Endothelial cell of umbilical vein (primary cell): ENCODE results near the gene FEM1C. TPM values are rescaled to one million over a fixed set of nuclear protein-coding genes. Genes with fewer than 3 reads are reported as not detected.

Experiments
- BruUV-seq: library from RNA; stranded (reverse); fragments of 400-500 nt; replicated peaks from 2 replicates; lab custom pipeline; 2021; lab: Mats Ljungman, UMichigan
- CTCF ChIA-PET: fragments of 300-600, 350-600 bp; sonication (Branson Sonifier 250); formaldehyde crosslinking; loops from one replicate; lab custom pipeline; 2021; ENCODE audit warnings: antibody characterized with exemption, inconsistent platforms; lab: Charles Lee
- POLR2A ChIA-PET: fragments of 300-600, 350-600 bp; sonication (Branson Sonifier 250); formaldehyde crosslinking; loops from one replicate; lab custom pipeline; 2021; ENCODE audit warnings: antibody characterized with exemption, inconsistent platforms; lab: Charles Lee
- DNase-seq: peaks from one replicate; pipeline ENCODE4 v3.0.0-alpha.2; 2011; ENCODE audit warnings: low read depth, low spot score
- FAIRE-seq: peaks from 2 replicates; lab custom pipeline; 2011; peaks lifted over from hg19 to GRCh38; lab: Jason Lieb, UNC
- H2AFZ ChIP-seq: 2 replicates; pipeline ENCODE4 v1.6.0; 2012; ENCODE audit warnings: low read depth, low read length, control low read depth, inconsistent platforms
- H3K27ac ChIP-seq: 2 replicates; pipeline ENCODE4 v1.5.1; 2011; ENCODE audit warnings: low read depth, mild to moderate bottlenecking, control low read depth, low read length, moderate library complexity; ENCODE audit not compliant: insufficient read depth
- H3K27me3 ChIP-seq, 2 experiments: 2 replicates each; pipeline versions ENCODE4 v1.6.0 to v1.6.1; 2011; ENCODE audit warnings: low read length in 2 of 2, mixed read lengths in 1 of 2; ENCODE audit not compliant: control insufficient read depth in 2 of 2, insufficient read depth in 2 of 2
- H3K36me3 ChIP-seq, 2 experiments: 2 replicates in 1 of 2; 3 replicates in 1 of 2; pipeline ENCODE4 v1.5.1; 2011; ENCODE audit warnings: low read length in 2 of 2, mild to moderate bottlenecking in 1 of 2, moderate library complexity in 1 of 2; ENCODE audit not compliant: control insufficient read depth in 2 of 2, insufficient read depth in 2 of 2; ENCODE audit errors: extremely low read depth in 1 of 2
- H3K4me1 ChIP-seq: 3 replicates; pipeline ENCODE4 v1.5.1; 2011; ENCODE audit warnings: mild to moderate bottlenecking, low read length; ENCODE audit not compliant: control insufficient read depth, insufficient read depth; ENCODE audit errors: extremely low read depth
- H3K4me2 ChIP-seq: 2 replicates; pipeline ENCODE4 v1.6.1; 2011; ENCODE audit warnings: low read length, control low read depth, mixed read lengths; ENCODE audit not compliant: insufficient read depth
- H3K4me3 ChIP-seq, 3 experiments: fragments of 200-600 bp in 1 of 3; sonication (generic), shearing (Covaris generic) in 1 of 3; replicated peaks in 1 of 3; 2 replicates each; pipeline ENCODE4 v1.5.1; 2011 to 2016; ENCODE audit warnings: control low read depth in 3 of 3, low read length in 3 of 3, mild to moderate bottlenecking in 2 of 3, inconsistent platforms in 1 of 3, low read depth in 1 of 3, moderate library complexity in 1 of 3; ENCODE audit not compliant: insufficient read depth in 1 of 3
- H3K79me2 ChIP-seq: 2 replicates; pipeline ENCODE4 v1.6.0; 2012; ENCODE audit warnings: low read length, inconsistent platforms; ENCODE audit not compliant: control insufficient read depth, insufficient read depth
- H3K9ac ChIP-seq: replicated peaks from 2 replicates; pipeline ENCODE3; 2011; ENCODE audit warnings: low read length, control low read depth; ENCODE audit not compliant: insufficient read depth; ENCODE audit errors: extremely low read depth
- H3K9me1 ChIP-seq: replicated peaks from 3 replicates; pipeline ENCODE4 v1.6.0; 2011; ENCODE audit warnings: mild to moderate bottlenecking, low read length; ENCODE audit not compliant: control insufficient read depth, insufficient read depth; ENCODE audit errors: extremely low read depth
- H3K9me3 ChIP-seq: replicated peaks from 2 replicates; pipeline ENCODE4 v1.5.1; 2012; ENCODE audit warnings: low read length, inconsistent platforms; ENCODE audit not compliant: control insufficient read depth, insufficient read depth
- H4K20me1 ChIP-seq: replicated peaks from 2 replicates; pipeline ENCODE3; 2011; ENCODE audit warnings: mild to moderate bottlenecking, low read length; ENCODE audit not compliant: control insufficient read depth, insufficient read depth; ENCODE audit errors: extremely low read depth
- EZH2 ChIP-seq: IDR thresholded peaks from 2 replicates; pipeline ENCODE4 v1.6.1; 2012; ENCODE audit warnings: borderline replicate concordance, low read depth, mild to moderate bottlenecking, moderate library complexity, low read length, inconsistent platforms; ENCODE audit not compliant: severe bottlenecking
- FOS ChIP-seq: IDR thresholded peaks from 2 replicates; pipeline ENCODE4 v1.6.1; 2011; ENCODE audit warnings: mild to moderate bottlenecking, low read length, moderate library complexity, borderline replicate concordance; ENCODE audit not compliant: insufficient read depth
- GATA2 ChIP-seq: IDR thresholded peaks from 2 replicates; pipeline ENCODE4 v1.7.0; 2011; ENCODE audit warnings: low read depth, mild to moderate bottlenecking, moderate library complexity, mixed read lengths, low read length; ENCODE audit not compliant: insufficient read length, insufficient read depth
- JUN ChIP-seq: IDR thresholded peaks from 2 replicates; pipeline ENCODE4 v1.6.1; 2011; ENCODE audit warnings: borderline replicate concordance, low read depth; ENCODE audit not compliant: insufficient read length, insufficient read depth
- MYC ChIP-seq: IDR thresholded peaks from one replicate; pipeline ENCODE4 v1.6.1; 2011; ENCODE audit warnings: mild to moderate bottlenecking, low read depth, low read length
- POLR2AphosphoS5 ChIP-seq: IDR thresholded peaks from 2 replicates; pipeline ENCODE4 v1.6.1; 2012; ENCODE audit warnings: low read depth, mild to moderate bottlenecking, control low read depth, low read length, moderate library complexity; ENCODE audit not compliant: insufficient read depth
- dilution Hi-C: fragments of 300-500 bp; cut with MboI; formaldehyde crosslinking; loops from one replicate; pipeline ENCODE4 v1.15.0; 2019; ENCODE audit warnings: low sequenced_read_pairs; ENCODE audit not compliant: extremely low pct_ligation_motif_present
- intact Hi-C: fragments of 100-400 bp; cut with micrococcal nuclease; formaldehyde crosslinking; loops from one replicate; pipeline ENCODE4 v1.10.0; 2022
- polyA plus RNA-seq, 4 experiments: library from polyadenylated mRNA; depleted of rRNA in 3 of 4; stranded (reverse) in 3 of 4; unstranded in 1 of 4; fragments of >200 nt; gene quantifications; 2 replicates each; pipeline versions ENCODE4 v1.2.1 to v1.2.3, GENCODE V29; 2011 to 2012; ENCODE audit warnings: missing spikeins in 1 of 4
- total RNA-seq: library from RNA; stranded (reverse); gene quantifications from 2 replicates; pipeline ENCODE4 v1.2.3, GENCODE V29; 2021

Gene FEM1C
- total and polyA plus RNA-seq, 2 donors (not counting 3 experiments of a cell fraction or from before 2014, with no cell fraction given) = 6.2 to 16.0 TPM

DNA sequence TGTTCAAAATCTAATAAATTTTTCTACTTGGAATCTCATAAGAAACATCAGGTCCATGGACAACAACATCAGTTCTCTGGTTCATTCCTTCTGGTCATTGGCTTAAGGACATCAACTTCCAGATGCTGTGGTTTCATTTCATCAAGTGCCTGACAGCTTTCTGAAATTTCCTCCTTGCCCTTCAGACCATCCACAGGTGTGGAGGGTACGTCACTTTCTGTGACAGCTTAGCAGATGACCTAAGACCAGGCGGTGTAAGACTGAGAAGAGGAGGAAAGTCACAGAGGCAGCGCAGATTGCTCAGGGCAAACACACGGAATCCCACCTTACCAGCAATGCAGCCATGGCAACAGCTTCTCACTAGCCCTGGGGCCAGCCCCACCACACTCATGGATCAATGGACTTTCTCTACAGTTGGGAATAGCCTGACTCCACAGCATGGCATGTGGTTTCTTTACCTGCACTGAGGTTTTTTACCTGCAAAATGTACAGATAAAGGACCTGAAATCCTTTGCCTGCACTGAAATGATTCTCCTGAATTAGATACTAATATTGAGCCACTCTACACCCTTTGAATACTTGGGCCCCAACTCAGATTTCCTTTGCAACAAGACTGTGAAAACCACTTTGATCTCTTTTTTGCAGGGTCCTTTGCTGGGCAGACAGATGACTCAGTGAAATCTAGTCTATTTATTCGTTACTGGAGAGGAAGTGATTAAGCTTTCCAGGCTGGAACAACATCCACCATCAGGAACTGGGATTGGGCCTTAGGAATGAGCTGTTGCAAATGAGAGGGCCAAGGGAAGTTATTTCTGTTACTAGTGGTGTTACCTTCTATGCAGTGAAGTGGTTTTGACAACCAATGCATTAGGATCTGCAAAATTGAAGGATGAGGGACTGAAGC, 30.8 kb upstream of the FEM1C start:
- H3K9me3 ChIP-seq = no peaks in the 10 kb centered on the region

DNA sequence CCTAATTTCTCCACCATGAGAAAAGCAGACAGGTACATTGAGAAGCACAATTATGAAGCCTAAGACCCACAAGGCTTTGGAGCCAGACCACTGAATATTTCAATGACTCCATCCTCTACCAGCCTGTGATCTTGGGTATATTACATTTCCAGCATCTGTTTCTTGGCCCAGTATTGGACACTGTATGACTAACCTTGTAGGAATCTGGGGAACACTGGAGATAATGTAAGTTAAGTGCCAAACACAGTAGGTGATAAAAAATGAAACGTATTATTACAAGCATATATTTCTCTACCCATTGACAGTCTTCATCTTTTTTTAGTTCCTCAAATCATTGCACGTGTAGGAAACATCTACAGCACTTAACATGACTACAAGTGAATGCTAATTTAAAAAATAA, 28.6 kb upstream of the FEM1C start:
- H3K27ac ChIP-seq = no peak overlapping the region
- no peaks in the 10 kb centered on the region for H3K9me3 ChIP-seq
- ChIA-PET POLR2A (no interaction called here), CTCF (interaction anchor here (0.8 to 6.3 kb wide), 2 partner anchors 195 to 263 kb away, joined by 3 to 98 read pairs; no protein-coding TSS in a partner anchor)
- no TSS peak for BruUV-seq
- H4K20me1 ChIP-seq = no peaks in the 10 kb centered on the region
- FAIRE-seq (peak; percentile 54), DNase-seq (peak; percentile 55)
- H2AFZ ChIP-seq = no peak overlapping the region
- H3K4me3 ChIP-seq = no peak overlapping the region
- peaks cover 30% of the 10 kb centered on the region for H3K4me1 ChIP-seq
- H3K9me1 ChIP-seq = no peaks in the 10 kb centered on the region
- no peaks in the 10 kb centered on the region for H3K27me3 ChIP-seq
- H3K4me2 ChIP-seq = peak overlapping the region; percentile 4
- TF ChIP-seq EZH2 (no peak), POLR2AphosphoS5 (no peak), GATA2 (peak; percentile 35), JUN (peak; percentile 45), MYC (no peak), FOS (peak; percentile 64)
- no peak overlapping the region for H3K9ac ChIP-seq
- intact Hi-C loops = no loop called here
- no peaks in the 10 kb centered on the region for H3K79me2 ChIP-seq
- H3K36me3 ChIP-seq = no peaks in the 10 kb centered on the region
- dilution Hi-C loops = no loop called here

More for the DNA sequence above, 30.8 kb upstream of the FEM1C start:
- peaks cover 30% of the 10 kb centered on the region for H3K4me1 ChIP-seq
- FAIRE-seq (peak; percentile 91), DNase-seq (peak; percentile 96)
- H3K4me3 ChIP-seq = no peak overlapping the region
- H4K20me1 ChIP-seq = no peaks in the 10 kb centered on the region
- H3K4me2 ChIP-seq = peak overlapping the region; percentile 55
- H3K9me1 ChIP-seq = no peaks in the 10 kb centered on the region
- dilution Hi-C loops (no loop called here), intact Hi-C loops (loop anchor here (1.0 to 2.0 kb wide), 4 partner anchors 11 to 209 kb away; partner anchors contain the start of gene FEM1C)
- CTCF ChIA-PET = interaction anchor here (0.7 to 6.3 kb wide), 38 partner anchors 8 to 477 kb away, joined by 3 to 98 read pairs (median 4); partner anchors contain the start of genes FEM1C and TICAM2
- H2AFZ ChIP-seq = peak overlapping the region; percentile 28
- peak overlapping the region; percentile 91 for H3K27ac ChIP-seq
- H3K36me3 ChIP-seq = no peaks in the 10 kb centered on the region
- H3K9ac ChIP-seq = peak overlapping the region; percentile 6
- H3K79me2 ChIP-seq = no peaks in the 10 kb centered on the region
- H3K27me3 ChIP-seq = no peaks in the 10 kb centered on the region
- TSS peak; percentile 68 for BruUV-seq
- POLR2A ChIA-PET = interaction anchor here (1.2 kb wide), 1 partner anchor 31 kb away, joined by 10 read pairs; the partner anchor contains the start of gene FEM1C
- peak; percentile 35 for TF ChIP-seq GATA2
- TF ChIP-seq POLR2AphosphoS5 = peak; percentile 56
- no peak for TF ChIP-seq MYC
- TF ChIP-seq FOS = peak; percentile 98
- peak; percentile 91 for TF ChIP-seq JUN
